GM19025 (cell line): ENCODE results near the gene AGAP1.

Experiments used
- ATAC-seq: cut with Tn5 transposase; IDR thresholded peaks from one replicate; pipeline ENCODE4 v1.9.1; 2021; ENCODE audit warnings: mild to moderate bottlenecking, low read depth, moderate library complexity; ENCODE audit not compliant: unreplicated experiment

The AGAP1 gene

GRCh38 chr2:235674146-235674545, 180.3 kb downstream of the AGAP1 start:
- ATAC-seq: no peak

DNA sequence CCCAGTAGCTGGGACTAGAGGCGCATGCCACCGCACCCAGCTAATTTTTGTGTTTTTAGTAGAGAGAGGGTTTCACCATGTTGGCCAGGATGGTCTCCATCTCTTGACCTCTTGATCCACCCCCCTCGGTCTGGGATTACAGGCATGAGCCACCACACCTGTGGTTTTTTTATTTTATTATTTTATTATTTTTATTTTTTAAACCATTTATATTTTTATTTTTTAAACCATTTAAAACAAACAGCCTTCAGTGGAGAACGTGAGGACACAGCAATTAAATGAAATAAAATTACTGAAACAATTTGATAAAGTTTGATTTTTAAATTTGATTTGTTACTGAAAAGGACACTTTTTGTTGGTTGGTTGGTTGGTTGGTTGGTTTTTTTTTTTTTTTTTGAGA, 181.0 kb downstream of the AGAP1 start:
- no peak for ATAC-seq

- no peak for ATAC-seq
Observed at GRCh38 chr2:235675678-235676535, 182.1 kb downstream of the AGAP1 start.

GRCh38 chr2:235676536-235676799, 182.6 kb downstream of the AGAP1 start:
- ATAC-seq: no peak

GRCh38 chr2:235677276-235677788, 183.5 kb downstream of the AGAP1 start:
- no peak for ATAC-seq

DNA sequence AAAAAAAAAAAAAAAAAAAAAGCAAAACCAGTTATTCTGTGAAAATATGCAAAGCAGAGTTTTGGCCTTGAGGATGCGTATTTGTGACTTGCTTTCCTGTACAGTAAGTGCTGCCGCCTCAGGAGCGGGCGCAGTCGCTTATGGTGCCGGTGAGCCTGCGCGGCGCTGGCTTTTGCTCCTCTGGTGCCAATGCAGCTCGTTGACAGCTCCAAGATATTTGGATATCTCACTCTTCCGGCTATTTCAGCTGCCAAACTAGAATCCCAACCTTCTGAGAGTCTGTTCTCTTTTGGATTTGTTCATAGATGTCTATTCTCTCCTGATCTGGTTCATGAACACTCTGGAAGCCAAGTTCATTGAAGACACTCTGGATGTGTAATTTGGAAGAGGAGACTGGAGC, 184.1 kb downstream of the AGAP1 start:
- ATAC-seq: no peak

DNA sequence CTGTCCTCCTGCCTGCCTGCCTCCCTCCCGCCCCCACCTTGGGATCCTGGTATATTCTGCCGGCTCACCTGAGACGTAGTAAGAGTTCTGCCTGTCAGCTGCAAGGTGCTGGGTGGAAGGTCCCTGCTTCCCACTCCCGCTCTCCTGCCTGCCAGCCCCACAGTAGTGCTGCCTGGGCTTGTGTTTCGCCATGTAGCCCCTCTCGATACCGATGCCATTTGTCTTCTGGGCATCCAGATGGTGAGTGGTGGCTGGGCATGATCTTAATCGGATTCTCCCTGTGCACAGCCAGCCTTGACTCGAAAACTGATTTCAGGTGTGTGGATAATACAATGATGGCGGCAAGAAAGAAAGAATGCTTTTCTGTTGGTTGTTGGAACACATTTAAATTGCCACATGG, 184.9 kb downstream of the AGAP1 start:
- no peak for ATAC-seq

GRCh38 chr2:235679471-235679870, 185.6 kb downstream of the AGAP1 start:
- ATAC-seq: no peak

DNA sequence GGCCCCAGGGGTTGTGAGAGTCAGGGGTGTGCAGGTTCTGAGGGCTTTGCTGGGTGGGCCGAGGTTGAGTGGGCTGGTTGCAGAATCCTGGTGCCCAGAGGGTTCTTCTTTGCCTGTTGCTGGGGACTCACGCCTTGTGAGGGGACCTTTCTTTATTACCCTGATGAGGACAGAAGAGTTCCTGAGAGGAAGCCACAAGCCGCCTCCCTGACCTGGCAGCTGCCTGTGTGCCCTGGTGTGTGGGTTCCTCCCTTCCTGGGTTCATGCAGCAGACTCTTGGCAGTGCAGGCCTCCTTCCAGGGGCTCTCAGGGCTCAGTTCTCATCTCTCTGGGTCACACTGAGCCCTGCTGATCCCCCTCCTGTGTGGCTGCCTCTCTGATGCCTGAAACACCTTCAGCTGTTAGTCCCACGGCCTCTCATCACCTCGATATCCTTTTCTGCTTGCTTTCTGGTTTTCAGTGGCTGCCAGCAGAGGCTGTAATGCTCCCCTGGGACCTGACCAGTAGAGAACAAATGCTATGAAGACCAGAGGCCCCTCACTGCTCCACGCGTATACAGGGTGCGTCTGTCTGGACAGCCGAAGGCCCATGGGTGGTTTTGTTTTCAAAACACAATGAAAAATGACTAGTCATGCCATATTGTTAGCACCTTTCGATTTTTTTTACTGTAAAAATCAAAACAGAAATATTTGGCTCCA, 191.3 kb downstream of the AGAP1 start:
- no peak for ATAC-seq

- no peak for ATAC-seq
Observed at GRCh38 chr2:235688511-235689426, 194.9 kb downstream of the AGAP1 start.

DNA sequence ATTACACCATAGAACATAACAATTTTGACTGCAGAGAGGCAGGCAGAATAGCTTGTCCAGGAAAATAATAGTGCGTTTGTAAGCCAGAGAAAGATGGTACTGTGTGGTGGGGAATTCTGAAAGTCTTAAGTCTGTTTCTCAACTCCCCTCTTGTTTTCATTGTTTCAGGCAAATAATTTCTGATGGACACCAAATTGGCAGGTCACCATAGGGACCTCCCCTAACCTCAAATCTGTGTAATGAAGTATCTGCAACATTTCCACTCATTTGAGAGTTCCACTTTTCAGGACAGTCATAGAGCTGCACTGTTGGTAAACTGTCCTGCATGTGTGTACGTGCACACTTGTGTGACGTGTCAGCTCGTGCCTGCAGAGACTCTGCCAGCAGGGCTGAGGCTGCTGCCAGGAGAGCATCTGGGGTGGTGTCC, 195.6 kb downstream of the AGAP1 start:
- no peak for ATAC-seq

DNA sequence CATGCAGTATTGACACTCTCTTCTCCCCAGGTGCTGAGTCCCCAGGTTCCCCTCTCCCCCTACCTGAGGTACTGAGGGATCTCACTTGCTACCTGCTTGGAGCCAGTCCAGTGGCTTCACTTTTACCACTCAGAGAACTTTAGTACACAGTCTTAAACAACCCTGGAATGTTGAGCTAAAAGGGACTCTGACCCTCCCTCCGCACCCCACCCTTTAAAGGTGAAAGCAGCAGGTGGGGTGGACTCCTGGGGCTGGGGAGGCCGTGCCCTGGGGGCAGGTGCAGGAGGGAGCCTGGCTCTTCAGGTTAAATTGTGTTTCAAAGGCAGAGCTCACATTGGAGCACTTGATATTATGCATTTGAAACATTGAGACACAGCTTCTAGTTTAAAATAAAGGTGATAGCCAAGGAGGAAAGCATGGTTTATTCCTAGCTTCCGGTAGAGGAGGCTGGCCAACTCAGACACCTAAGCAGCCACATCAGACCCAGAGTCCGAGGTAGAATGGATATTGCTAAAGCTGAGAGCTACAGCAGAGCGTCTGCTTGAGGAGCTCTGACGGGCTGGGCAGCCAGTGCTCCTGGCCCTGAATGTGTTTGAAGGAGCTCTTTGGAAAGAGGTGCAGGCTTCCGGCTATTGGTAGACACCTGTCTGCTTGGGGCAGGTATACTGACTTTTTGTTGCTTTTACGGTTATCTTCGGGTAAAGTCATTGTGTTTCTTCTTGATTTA, 196.4 kb downstream of the AGAP1 start:
- ATAC-seq: no peak

- ATAC-seq: no peak
Observed at GRCh38 chr2:235690809-235691450, 197.1 kb downstream of the AGAP1 start.

GRCh38 chr2:235692076-235692475, 198.2 kb downstream of the AGAP1 start:
- ATAC-seq: no peak

GRCh38 chr2:235692671-235693171, 198.9 kb downstream of the AGAP1 start:
- ATAC-seq: no peak

DNA sequence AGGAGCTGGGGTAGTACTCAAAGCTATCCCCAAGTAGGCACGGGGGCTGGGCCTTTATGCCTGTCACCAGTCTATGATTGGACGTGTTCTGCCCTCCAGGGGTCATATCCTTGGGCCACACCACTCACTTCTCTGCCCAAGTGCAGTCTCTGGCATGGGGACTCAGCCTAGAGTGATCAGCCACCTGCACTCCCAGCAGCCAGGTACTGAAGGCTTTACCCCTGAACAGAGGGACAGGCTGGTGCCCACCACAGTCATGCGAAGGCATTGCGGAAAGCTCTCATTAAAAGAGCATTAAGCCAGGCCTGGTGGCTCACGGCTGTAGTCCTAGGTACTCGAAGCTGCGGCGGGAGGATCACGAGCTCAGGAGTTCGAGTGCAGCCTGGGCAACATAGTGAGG, 199.4 kb downstream of the AGAP1 start:
- ATAC-seq: no peak

DNA sequence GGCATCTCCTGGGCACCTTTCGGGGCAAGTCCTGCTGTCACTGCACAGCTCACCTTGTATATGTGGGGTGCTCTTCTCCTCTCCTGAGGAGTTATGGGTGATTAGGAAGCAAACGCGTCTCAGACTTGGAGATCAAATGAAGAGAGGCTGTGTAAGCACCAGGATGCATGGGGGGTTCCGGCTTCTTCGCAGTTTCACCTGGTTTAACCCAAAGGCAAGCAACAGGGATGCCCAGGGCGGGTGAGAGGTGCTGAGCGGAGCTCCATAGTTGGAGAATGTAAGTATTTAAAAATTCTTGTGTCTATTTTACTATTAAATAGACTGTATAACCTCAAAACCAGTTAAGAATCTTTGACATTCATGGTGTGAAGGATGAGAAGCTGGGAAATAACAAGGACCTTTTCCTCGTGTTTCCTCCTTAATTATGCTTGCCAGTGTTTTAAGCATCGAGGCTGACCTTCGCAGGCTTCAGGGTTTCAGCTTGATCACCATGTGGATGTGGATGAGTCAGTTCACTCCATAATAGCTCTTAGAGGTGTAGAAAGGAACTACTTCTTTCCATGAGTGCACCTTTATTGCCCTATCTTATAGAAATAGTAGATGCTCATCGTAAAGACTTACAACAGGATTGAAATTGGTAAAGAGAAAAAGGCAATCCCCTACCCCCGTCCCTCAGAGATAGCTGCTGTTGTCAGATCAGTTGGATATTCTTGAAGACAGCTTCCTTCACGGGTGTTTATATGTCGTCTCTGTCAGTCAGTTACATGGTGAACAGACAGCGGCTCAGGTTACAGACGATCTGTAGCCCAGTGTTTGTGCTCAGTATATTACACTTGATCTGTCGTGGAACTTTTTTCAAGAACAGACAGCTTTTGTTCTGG, 201.1 kb downstream of the AGAP1 start:
- ATAC-seq: no peak

DNA sequence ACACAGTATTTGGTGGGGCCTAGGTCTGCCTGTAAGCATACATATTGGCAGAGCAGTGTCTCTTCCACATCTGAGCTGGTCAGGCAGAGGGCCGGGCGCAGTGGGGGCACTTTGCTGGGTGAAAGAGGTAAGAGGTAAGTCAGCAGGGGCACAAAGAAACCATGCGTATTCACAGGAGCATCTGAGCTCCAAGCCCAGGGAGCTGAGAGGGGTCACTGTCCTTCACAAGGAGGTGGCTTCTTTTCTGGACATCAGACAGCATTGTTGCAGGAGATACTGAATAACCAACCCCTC, 201.7 kb downstream of the AGAP1 start:
- no peak for ATAC-seq

GRCh38 chr2:235697041-235697440, 203.2 kb downstream of the AGAP1 start:
- no peak for ATAC-seq
